Adrenal gland (tissue), 5 donors: Measurements from ENCODE around the gene CACNA1G.

Experiments used
- POLR2A ChIP-seq, 2 donors: fragments of 450-650 bp; IDR thresholded peaks; one replicate each; pipeline ENCODE4 v1.6.1; 2017; ENCODE audit warnings: antibody characterized with exemption in 2 of 2, mild to moderate bottlenecking in 2 of 2, moderate library complexity in 1 of 2
- TF ChIP-seq, protein P1 (sequence below), 6 experiments: fragments of 450-650 bp in 4 of 6; fragments of 200-600 bp in 2 of 6; sonication (generic) in 1 of 6; IDR thresholded peaks; 1 replicate in 5 of 6; 2 replicates in 1 of 6; pipeline versions ENCODE4 v1.5.1 to v1.8.0; 2016 to 2021; ENCODE audit warnings: antibody characterized with exemption in 6 of 6, mild to moderate bottlenecking in 2 of 6, moderate library complexity in 1 of 6
- donor health status: DM: no; HTN: no; CAD: no.

DNA sequence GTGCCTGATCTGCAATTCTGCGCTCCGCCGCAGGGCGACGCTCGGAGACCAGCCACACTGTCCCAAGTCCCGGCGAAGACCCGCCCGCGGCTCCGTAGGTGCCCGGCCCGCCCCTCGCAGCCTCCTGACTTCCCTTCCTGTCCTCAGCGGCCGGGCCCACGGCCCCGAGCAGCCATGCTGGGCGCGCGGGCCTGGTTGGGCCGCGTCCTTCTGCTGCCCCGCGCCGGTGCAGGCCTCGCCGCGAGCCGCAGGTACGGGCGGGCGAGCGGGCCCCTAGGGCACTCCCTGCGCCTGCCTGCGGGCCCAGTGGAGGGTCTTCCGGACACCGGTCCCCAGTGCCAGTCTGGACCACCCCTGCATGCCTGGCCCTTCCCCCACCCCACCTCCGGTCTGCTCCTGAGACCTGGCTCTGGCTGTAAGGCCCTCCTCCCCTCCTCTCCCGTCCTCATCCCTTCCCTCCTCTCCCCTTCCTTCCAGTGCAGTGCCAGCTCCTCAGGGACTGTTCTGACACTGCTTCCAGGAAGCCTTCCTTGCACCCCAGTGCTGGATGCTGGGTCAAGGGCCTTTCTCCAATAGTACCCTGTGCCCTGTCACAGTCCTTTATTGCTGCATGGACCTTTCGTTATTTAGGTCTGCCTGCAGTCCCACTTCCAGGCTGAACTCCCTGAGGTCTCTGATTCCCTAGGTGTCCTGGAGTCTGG, 13.3 kb upstream of the CACNA1G start, which contains the start of gene SPATA20:
- TF ChIP-seq, protein P1, sequence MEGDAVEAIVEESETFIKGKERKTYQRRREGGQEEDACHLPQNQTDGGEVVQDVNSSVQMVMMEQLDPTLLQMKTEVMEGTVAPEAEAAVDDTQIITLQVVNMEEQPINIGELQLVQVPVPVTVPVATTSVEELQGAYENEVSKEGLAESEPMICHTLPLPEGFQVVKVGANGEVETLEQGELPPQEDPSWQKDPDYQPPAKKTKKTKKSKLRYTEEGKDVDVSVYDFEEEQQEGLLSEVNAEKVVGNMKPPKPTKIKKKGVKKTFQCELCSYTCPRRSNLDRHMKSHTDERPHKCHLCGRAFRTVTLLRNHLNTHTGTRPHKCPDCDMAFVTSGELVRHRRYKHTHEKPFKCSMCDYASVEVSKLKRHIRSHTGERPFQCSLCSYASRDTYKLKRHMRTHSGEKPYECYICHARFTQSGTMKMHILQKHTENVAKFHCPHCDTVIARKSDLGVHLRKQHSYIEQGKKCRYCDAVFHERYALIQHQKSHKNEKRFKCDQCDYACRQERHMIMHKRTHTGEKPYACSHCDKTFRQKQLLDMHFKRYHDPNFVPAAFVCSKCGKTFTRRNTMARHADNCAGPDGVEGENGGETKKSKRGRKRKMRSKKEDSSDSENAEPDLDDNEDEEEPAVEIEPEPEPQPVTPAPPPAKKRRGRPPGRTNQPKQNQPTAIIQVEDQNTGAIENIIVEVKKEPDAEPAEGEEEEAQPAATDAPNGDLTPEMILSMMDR (IDR thresholded peaks at IDR 0.05): peak; percentile 96 to 100 (median 98)
- TF ChIP-seq POLR2A (IDR thresholded peaks at IDR 0.05): peak; percentile 82 to 87
